Hematopoietic multipotent progenitor cell treated with erythropoietin and hydrocortisone succinate and interleukin-3 and kit ligand, for 17 days (in vitro differentiated cells): ENCODE measurements around the gene TSPAN8.
"Not testable (repeated sequence)": the region's sequence is repeated elsewhere in the genome, so short reads cannot be mapped to it uniquely, and the experiment has no call there.

Experiments
- DNase-seq: peaks from one replicate; pipeline ENCODE4 v3.0.0-alpha.2; 2015; ENCODE audit warnings: low spot score

TSPAN8 gene

GRCh38 chr12:71125949-71126348 is 31.9 kb downstream of the TSPAN8 start:
- no peak for DNase-seq

- no peak for DNase-seq
Observed at GRCh38 chr12:71125515-71125914, 32.3 kb downstream of the TSPAN8 start.

- DNase-seq: no peak
Observed at GRCh38 chr12:71124835-71125460, 32.9 kb downstream of the TSPAN8 start.

GRCh38 chr12:71113148-71113547 is 44.7 kb downstream of the TSPAN8 start:
- not testable (repeated sequence) for DNase-seq

- no peak for DNase-seq
Observed at GRCh38 chr12:71109834-71110233, 48.0 kb downstream of the TSPAN8 start.

- DNase-seq: no peak
Observed at GRCh38 chr12:71108355-71108754, 49.4 kb downstream of the TSPAN8 start.

GRCh38 chr12:71107936-71108335 is 49.9 kb downstream of the TSPAN8 start:
- DNase-seq: no peak

- no peak for DNase-seq
Observed at GRCh38 chr12:71105956-71106355, 51.8 kb downstream of the TSPAN8 start.

- DNase-seq: no peak
Observed at GRCh38 chr12:71092290-71092689, 65.5 kb downstream of the TSPAN8 start.

- no peak for DNase-seq
Observed at GRCh38 chr12:71090971-71091370, 66.8 kb downstream of the TSPAN8 start.

GRCh38 chr12:71085575-71085974 is 72.2 kb downstream of the TSPAN8 start:
- no peak for DNase-seq

GRCh38 chr12:71075743-71076142 is 82.1 kb downstream of the TSPAN8 start:
- DNase-seq: no peak
